BLaER1 treated with 17β-estradiol and CSF1 and Interleukin-3, amounts not matched to agents 10 nM and 100 nM (cell line): Measurements from ENCODE around the gene PRKG1.
A peak's percentile ranks its signal among the peaks of the same experiment; 100 is the strongest.
"Not testable (repeated sequence)": the region's sequence is repeated elsewhere in the genome, so short reads cannot be mapped to it uniquely, and the experiment has no call there.

Source experiments
- H3K27ac ChIP-seq, 11 experiments: shearing (Covaris generic); formaldehyde crosslinking; 2 replicates each; pipeline ENCODE4 v1.8.1; 2022
- H3K27me3 ChIP-seq, 11 experiments: shearing (Covaris generic); formaldehyde crosslinking; 2 replicates each; pipeline ENCODE4 v1.8.1; 2022
- H3K36me3 ChIP-seq, 11 experiments: shearing (Covaris generic); formaldehyde crosslinking; 2 replicates each; pipeline ENCODE4 v1.8.1; 2022
- H3K4me1 ChIP-seq, 10 experiments: shearing (Covaris generic); formaldehyde crosslinking; 2 replicates each; pipeline ENCODE4 v1.8.1; 2022
- H3K4me2 ChIP-seq, 11 experiments: shearing (Covaris generic); formaldehyde crosslinking; 2 replicates each; pipeline ENCODE4 v1.8.1; 2022
- H3K4me3 ChIP-seq, 10 experiments: shearing (Covaris generic); formaldehyde crosslinking; 2 replicates each; pipeline ENCODE4 v1.8.1; 2022
- H3K9ac ChIP-seq, 11 experiments: shearing (Covaris generic); formaldehyde crosslinking; 2 replicates each; pipeline ENCODE4 v1.8.1; 2022
- H3K9me3 ChIP-seq, 11 experiments: shearing (Covaris generic); formaldehyde crosslinking; replicated peaks in 1 of 11; 2 replicates each; pipeline ENCODE4 v1.8.1; 2022
- H4K20me1 ChIP-seq, 11 experiments: shearing (Covaris generic); formaldehyde crosslinking; 2 replicates each; pipeline ENCODE4 v1.8.1; 2022
- Cebpa-rat ChIP-seq, 11 experiments: shearing (Covaris generic); IDR thresholded peaks; 2 replicates each; pipeline ENCODE4 v1.8.1; 2022

The PRKG1 gene

DNA sequence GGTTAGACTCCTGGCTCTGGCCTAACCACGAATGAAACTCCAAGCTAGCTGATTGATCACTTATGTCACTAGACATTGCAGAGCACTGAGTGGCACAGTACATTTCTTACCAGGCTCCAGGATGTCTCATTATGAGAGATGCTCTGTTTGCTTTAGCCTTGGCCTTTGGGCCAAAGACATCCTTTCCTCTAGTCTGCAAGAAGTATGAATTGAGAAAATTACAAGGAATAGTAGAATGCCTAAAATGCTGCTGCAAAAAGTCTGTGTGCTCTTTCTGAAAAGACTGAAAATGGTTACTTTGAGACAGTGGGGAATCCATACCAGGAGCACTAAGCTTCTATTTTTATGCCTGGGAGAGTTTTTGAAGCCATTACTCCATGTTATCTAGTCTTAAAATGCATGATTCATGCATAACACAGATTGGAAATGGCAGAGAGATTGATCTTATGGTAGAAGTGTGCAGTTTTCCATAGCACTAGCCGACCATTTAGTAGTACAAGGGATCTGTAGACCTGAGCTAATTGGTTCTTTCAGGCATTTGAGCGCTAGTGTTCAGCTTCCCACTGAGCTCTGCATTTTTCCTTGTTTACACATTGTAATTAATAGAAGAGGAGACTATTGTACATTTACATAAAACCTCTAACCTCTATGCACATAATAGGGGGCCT lies 303.8 kb downstream of the PRKG1 start:
- H3K27ac ChIP-seq: no peak overlapping the region
- H3K4me3 ChIP-seq: no peak overlapping the region
- H3K36me3 ChIP-seq: no peaks in the 10 kb centered on the region
- no peaks in the 10 kb centered on the region for H3K9me3 ChIP-seq
- H3K9ac ChIP-seq: no peak overlapping the region
- H3K4me2 ChIP-seq: no peak overlapping the region
- H4K20me1 ChIP-seq: no peaks in the 10 kb centered on the region
- H3K27me3 ChIP-seq: no peaks in the 10 kb centered on the region
- no peak for TF ChIP-seq Cebpa-rat (IDR thresholded peaks at IDR 0.05)
- no peaks in the 10 kb centered on the region for H3K4me1 ChIP-seq

DNA sequence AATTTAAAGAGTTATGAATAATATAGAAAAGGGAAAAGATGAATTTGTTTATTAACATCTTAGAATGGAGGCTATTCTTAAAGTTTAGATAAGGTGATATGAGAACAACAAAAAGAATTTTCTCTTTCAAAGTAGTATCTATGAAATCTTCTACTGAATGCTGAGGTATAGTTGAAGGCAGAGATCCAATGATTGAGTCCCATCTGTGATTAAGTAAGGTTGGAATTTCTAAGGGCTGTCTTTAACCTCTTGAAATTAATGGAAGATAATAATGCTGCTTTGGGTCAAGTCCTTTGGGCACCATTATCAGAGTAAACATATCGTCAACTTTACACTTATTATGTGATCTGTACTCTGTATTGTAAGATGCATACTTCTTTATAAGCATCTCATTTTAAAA lies 307.9 kb downstream of the PRKG1 start:
- no peak for TF ChIP-seq Cebpa-rat (IDR thresholded peaks at IDR 0.05)
- peaks cover 0 to 11% (median 0%) of the 10 kb centered on the region in 10 experiments; a peak in 3 of 20 replicates for H3K4me1 ChIP-seq
- no peak overlapping the region for H3K27ac ChIP-seq
- no peaks in the 10 kb centered on the region for H4K20me1 ChIP-seq
- no peak overlapping the region for H3K9ac ChIP-seq
- H3K27me3 ChIP-seq: no peaks in the 10 kb centered on the region
- no peak overlapping the region for H3K4me3 ChIP-seq
- H3K36me3 ChIP-seq: no peaks in the 10 kb centered on the region
- no peaks in the 10 kb centered on the region for H3K9me3 ChIP-seq
- no peak overlapping the region for H3K4me2 ChIP-seq

DNA sequence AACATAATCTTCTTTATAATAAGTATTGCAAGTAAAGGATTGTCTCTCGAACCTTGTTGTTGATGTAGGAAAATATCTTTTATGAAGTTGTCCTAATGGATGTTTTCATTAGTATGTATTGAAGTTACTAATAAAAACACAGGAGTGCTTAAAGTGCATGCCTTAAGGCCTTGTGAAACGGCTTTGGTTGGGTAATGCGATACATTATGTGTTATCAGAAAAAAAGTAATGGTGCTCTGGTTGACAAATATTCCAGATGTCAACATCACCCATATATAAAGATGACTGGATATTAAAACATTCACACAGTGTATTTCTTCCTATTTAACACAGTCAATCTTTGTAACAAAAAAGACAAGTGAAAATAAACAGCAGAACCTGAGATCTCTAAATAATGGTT lies 310.7 kb downstream of the PRKG1 start:
- H3K27me3 ChIP-seq: no peaks in the 10 kb centered on the region
- H3K9me3 ChIP-seq: no peaks in the 10 kb centered on the region
- no peaks in the 10 kb centered on the region for H3K36me3 ChIP-seq
- no peak for TF ChIP-seq Cebpa-rat (IDR thresholded peaks at IDR 0.05)
- no peak overlapping the region for H3K27ac ChIP-seq
- H3K9ac ChIP-seq: no peak overlapping the region
- 0 out of 22 replicates have a peak overlapping the region, but pooled peaks of 1 of the 11 experiments have one; percentile 21 for H3K4me2 ChIP-seq
- no peak overlapping the region for H3K4me3 ChIP-seq
- peaks cover 0 to 11% (median 0%) of the 10 kb centered on the region in 10 experiments; a peak in 3 of 20 replicates for H3K4me1 ChIP-seq
- no peaks in the 10 kb centered on the region for H4K20me1 ChIP-seq

DNA sequence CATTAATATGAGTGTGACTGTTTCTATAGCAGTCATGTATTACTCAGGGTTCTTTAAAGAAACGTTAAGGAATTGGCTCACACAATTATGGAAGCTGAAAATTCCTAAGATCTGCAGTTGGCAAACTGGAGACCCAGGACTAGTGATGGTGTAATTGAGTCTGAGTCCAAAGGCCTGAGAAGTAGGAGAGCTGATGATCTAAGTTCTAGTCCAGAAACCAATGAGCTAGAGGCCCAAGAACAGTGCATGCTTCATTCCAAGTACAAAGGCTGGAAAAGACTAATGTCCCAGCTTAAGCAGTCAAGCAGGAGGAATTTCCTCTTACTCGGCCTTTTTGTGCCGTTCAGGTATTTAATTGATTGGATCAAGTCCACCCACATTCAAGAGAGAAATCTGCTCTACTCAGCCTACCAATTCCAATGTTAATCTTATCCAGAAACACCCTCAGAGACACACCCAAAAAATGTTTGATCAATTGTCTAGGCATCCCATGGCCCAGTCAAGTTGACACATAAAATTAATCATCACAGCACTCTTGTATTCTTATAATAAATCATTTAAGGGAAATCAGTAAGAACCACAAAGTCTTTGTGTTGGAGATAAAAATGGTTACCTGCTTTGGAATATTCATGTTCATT lies 312.1 kb downstream of the PRKG1 start:
- Histone ChIP-seq H3K4me2 (no peak overlapping the region), H4K20me1 (no peaks in the 10 kb centered on the region), H3K9ac (no peak overlapping the region), H3K27ac (no peak overlapping the region), H3K36me3 (no peaks in the 10 kb centered on the region), H3K4me1 (peaks cover 0 to 11% (median 0%) of the 10 kb centered on the region in 10 experiments; a peak in 3 of 20 replicates), H3K27me3 (no peaks in the 10 kb centered on the region), H3K4me3 (no peak overlapping the region), H3K9me3 (no peaks in the 10 kb centered on the region)
- no peak for TF ChIP-seq Cebpa-rat (IDR thresholded peaks at IDR 0.05)

DNA sequence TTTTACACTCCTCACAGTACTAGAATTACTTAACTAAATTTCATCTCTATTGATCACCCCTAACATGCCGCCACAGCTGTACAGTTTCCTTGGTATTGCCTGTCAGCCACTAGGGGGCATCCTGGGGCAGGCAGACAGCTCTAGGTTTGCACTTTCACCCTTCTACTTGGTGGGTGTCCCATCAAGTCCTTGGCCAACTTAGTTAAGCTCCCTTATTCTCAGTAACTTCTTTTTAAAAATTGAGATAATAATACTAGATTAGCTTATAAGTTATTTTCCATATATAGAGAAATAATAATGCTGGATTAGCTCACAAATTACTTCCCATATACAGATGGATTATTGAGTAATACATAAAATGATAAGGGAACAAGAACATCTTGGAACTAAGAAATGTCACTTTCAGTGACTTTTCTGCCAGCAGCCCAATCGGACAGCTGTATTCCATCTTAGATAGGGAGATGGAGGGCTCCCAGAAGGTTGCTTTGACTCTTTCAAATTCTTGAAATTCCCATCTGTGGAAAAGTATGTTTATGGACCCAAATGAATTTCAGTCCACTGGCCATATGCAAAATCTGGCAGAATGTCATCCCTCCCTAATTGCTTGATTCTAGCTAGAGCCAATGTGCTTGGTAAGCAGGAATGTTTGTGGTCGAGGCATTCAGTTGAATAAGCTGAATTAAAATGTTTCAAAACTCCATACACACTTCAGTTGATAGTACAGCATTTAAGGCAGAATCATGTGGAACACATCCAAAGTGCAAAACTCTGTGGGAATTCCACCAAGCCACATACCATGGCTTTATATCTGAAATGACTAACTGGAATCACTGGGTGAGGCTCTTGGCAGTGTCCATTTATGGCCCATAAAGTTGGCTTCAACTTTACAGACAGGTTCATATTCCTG lies 315.4 kb downstream of the PRKG1 start:
- no peaks in the 10 kb centered on the region for H3K27me3 ChIP-seq
- peaks cover 0 to 3% (median 0%) of the 10 kb centered on the region in 10 experiments; a peak in 3 of 20 replicates for H3K4me1 ChIP-seq
- no peak overlapping the region for H3K4me3 ChIP-seq
- H3K27ac ChIP-seq: no peak overlapping the region
- H3K9ac ChIP-seq: no peak overlapping the region
- no peaks in the 10 kb centered on the region for H3K9me3 ChIP-seq
- no peak overlapping the region for H3K4me2 ChIP-seq
- H3K36me3 ChIP-seq: no peaks in the 10 kb centered on the region
- H4K20me1 ChIP-seq: no peaks in the 10 kb centered on the region
- no peak for TF ChIP-seq Cebpa-rat (IDR thresholded peaks at IDR 0.05)

DNA sequence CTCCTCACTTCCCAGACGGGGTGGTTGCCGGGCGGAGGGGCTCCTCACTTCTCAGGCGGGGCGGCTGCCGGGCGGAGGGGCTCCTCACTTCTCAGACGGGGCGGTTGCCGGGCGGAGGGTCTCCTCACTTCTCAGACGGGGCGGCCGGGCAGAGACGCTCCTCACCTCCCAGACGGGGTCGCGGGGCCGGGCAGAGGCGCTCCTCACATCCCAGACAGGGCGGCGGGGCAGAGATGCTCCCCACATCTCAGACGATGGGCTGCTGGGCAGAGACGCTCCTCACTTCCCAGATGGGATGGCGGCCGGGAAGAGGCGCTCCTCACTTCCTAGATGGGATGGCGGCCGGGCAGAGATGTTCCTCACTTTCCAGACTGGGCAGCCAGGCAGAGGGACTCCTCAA lies 318.7 kb downstream of the PRKG1 start:
- H3K9ac ChIP-seq, H3K4me2 ChIP-seq, H3K4me3 ChIP-seq, H3K4me1 ChIP-seq, H3K27me3 ChIP-seq, H3K9me3 ChIP-seq, H3K36me3 ChIP-seq, H4K20me1 ChIP-seq, H3K27ac ChIP-seq: not testable (repeated sequence)

DNA sequence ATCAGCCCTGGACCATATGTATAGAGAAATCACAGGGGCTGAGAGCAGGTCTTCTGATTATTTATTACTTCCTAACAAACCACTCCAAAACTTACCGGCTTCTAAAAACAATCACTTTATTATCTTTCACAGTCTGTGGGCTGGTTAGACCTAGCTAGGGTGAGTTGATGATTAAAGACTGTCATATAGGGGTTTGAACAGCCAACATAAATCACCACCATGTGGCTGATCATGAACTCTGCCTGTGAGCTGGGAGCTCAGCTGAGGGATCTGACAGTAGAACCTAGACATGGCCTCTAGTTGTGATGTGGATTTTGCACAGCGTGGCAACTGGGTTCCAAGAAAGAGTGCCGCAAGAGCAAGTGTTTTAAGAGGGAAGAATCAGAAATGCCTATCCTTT lies 319.8 kb downstream of the PRKG1 start:
- no peak for TF ChIP-seq Cebpa-rat (IDR thresholded peaks at IDR 0.05)
- H3K27ac ChIP-seq: no peak overlapping the region
- no peak overlapping the region for H3K4me3 ChIP-seq
- H3K36me3 ChIP-seq: no peaks in the 10 kb centered on the region
- no peaks in the 10 kb centered on the region for H3K9me3 ChIP-seq
- H3K9ac ChIP-seq: no peak overlapping the region
- no peaks in the 10 kb centered on the region for H4K20me1 ChIP-seq
- H3K4me1 ChIP-seq: no peaks in the 10 kb centered on the region
- H3K27me3 ChIP-seq: no peaks in the 10 kb centered on the region
- H3K4me2 ChIP-seq: no peak overlapping the region

DNA sequence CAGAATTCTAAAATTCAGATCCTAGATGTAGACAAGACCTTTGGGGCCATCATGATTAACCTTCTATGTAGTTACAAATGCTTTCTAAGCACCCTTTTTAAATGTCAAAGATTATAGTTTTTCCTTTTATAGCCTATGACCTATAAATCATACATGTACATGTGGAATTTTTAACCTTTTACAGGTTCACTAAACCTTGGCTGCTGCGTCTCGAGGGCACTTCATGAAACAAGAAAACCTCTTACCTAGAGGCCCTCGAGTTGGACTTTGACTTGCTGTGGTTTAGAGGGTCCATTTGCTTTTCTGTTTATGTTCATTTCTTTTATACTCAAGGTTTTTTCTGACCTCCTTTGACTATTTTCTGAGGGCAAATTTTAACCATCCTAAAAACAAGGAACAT lies 323.0 kb downstream of the PRKG1 start:
- H3K9ac ChIP-seq: no peak overlapping the region
- H3K36me3 ChIP-seq: no peaks in the 10 kb centered on the region
- H3K27me3 ChIP-seq: no peaks in the 10 kb centered on the region
- TF ChIP-seq Cebpa-rat (IDR thresholded peaks at IDR 0.05): no peak
- H3K4me1 ChIP-seq: 0 out of 20 replicates have a peak, but pooled peaks cover 0 to 7% (median 0%) of the 10 kb centered on the region in 10 experiments
- no peaks in the 10 kb centered on the region for H3K9me3 ChIP-seq
- no peak overlapping the region for H3K27ac ChIP-seq
- H3K4me2 ChIP-seq: no peak overlapping the region
- no peaks in the 10 kb centered on the region for H4K20me1 ChIP-seq
- no peak overlapping the region for H3K4me3 ChIP-seq

DNA sequence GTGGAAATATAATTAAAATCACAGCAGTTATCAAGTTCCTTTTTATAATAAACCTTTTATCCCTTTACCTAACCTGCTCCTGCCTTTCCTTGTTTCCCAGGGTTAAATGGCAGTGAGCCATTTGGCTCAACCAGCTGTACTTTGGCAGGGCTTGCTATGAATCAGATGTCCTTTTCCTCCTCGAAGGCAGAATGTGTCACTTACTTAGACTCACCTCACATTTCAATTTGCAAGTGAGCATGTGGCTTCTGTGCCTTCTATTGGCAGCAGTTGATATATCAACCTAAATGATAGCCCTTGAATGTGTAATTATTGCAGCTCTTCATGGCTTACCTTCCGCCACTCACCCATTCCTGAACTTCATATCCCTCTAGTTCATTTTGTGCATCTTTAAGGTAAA lies 323.4 kb downstream of the PRKG1 start:
- no peaks in the 10 kb centered on the region for H3K27me3 ChIP-seq
- H3K9ac ChIP-seq: no peak overlapping the region
- H4K20me1 ChIP-seq: no peaks in the 10 kb centered on the region
- no peak for TF ChIP-seq Cebpa-rat (IDR thresholded peaks at IDR 0.05)
- H3K4me1 ChIP-seq: 0 out of 20 replicates have a peak, but pooled peaks cover 0 to 7% (median 0%) of the 10 kb centered on the region in 10 experiments
- no peak overlapping the region for H3K4me3 ChIP-seq
- H3K4me2 ChIP-seq: no peak overlapping the region
- no peaks in the 10 kb centered on the region for H3K9me3 ChIP-seq
- no peaks in the 10 kb centered on the region for H3K36me3 ChIP-seq
- H3K27ac ChIP-seq: no peak overlapping the region
